ENCODE measurements around the gene TTC3.
A peak's percentile ranks its signal among the peaks of the same experiment; 100 is the strongest.
"Not testable (repeated sequence)": the region's sequence is repeated elsewhere in the genome, so short reads cannot be mapped to it uniquely, and the experiment has no call there.

Gene TTC3

GRCh38 chr21:37220981-37221664 is 148.1 kb downstream of the TTC3 start:
- Mint-ChIP-seq H3K27me3 (no peaks in the 10 kb centered on the region), H3K9me3 (ENCODE audit: low read depth) (no peaks in the 10 kb centered on the region), H3K4me3 (peak overlapping the region; percentile 95), H3K36me3 (peaks cover 9% of the 10 kb centered on the region), H3K27ac (peak overlapping the region; percentile 95), H3K4me1 (ENCODE audit: low read depth) (peaks cover 57% of the 10 kb centered on the region)

GRCh38 chr21:37222248-37222647 is 149.2 kb downstream of the TTC3 start:
- peaks cover 63% of the 10 kb centered on the region for H3K4me1 Mint-ChIP-seq (ENCODE audit: low read depth)
- H3K4me3 Mint-ChIP-seq: peak overlapping the region; percentile 95
- not testable (repeated sequence) for H3K27me3 Mint-ChIP-seq; H3K9me3 Mint-ChIP-seq (ENCODE audit: low read depth)
- peak overlapping the region; percentile 72 for H3K27ac Mint-ChIP-seq
- H3K36me3 Mint-ChIP-seq: peaks cover 12% of the 10 kb centered on the region

GRCh38 chr21:37223804-37224345 is 150.8 kb downstream of the TTC3 start:
- Mint-ChIP-seq H3K4me3 (no peak overlapping the region), H3K9me3 (ENCODE audit: low read depth) (no peaks in the 10 kb centered on the region), H3K27ac (peak overlapping the region; percentile 52), H3K36me3 (peaks cover 13% of the 10 kb centered on the region), H3K4me1 (ENCODE audit: low read depth) (peaks cover 63% of the 10 kb centered on the region), H3K27me3 (no peaks in the 10 kb centered on the region)

DNA sequence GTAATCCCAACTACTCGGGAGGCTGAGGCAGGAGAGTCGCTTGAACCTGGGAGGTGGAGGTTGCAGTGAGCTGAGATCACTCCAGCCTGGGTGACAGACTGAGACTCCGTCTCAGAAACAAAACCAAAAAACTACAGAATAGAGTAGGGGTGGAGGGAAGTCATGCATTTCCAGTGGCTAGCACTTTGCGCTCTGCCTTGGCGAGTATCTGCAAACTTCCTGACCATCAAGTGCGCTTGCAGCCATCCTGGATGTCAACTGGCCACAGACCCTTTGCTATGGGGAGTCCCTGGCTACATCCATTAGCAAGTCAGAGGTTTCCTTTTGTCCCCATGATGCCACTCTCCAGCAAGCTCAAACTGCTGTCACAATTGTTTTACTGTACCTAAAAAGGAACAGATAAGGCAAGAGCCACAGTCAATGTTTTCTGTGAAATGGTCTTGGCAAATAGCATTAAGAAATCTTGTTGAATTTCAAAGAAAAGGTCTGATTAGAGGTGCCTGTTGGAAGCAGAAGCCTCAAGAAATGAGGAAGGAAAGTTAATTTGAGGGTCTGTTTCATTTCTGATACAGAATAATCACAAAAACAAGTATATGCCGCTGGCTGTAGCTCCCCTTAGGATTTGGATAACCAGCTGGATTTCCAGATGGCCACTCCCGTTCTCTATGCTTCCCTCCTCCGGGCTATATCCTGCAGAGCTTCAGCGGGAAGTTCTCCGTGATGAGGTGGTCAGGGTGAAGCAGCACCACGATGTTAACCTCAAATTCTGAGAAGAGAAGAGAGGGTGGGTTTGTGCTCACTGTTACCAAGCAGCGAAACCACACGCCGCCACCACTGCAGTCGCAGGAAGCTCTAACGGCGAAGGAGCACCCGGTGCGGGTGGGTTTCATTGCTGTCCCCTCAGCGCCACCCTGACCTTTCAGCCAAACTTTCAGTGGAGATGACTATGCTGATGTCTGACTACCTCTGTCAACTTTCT is 152.1 kb downstream of the TTC3 start:
- H3K4me3 Mint-ChIP-seq: peak overlapping the region; percentile 70
- H3K4me1 Mint-ChIP-seq (ENCODE audit: low read depth): peaks cover 53% of the 10 kb centered on the region
- H3K36me3 Mint-ChIP-seq: peaks cover 11% of the 10 kb centered on the region
- peak overlapping the region; percentile 90 for H3K27ac Mint-ChIP-seq
- no peaks in the 10 kb centered on the region for H3K27me3 Mint-ChIP-seq
- H3K9me3 Mint-ChIP-seq (ENCODE audit: low read depth): no peaks in the 10 kb centered on the region

DNA sequence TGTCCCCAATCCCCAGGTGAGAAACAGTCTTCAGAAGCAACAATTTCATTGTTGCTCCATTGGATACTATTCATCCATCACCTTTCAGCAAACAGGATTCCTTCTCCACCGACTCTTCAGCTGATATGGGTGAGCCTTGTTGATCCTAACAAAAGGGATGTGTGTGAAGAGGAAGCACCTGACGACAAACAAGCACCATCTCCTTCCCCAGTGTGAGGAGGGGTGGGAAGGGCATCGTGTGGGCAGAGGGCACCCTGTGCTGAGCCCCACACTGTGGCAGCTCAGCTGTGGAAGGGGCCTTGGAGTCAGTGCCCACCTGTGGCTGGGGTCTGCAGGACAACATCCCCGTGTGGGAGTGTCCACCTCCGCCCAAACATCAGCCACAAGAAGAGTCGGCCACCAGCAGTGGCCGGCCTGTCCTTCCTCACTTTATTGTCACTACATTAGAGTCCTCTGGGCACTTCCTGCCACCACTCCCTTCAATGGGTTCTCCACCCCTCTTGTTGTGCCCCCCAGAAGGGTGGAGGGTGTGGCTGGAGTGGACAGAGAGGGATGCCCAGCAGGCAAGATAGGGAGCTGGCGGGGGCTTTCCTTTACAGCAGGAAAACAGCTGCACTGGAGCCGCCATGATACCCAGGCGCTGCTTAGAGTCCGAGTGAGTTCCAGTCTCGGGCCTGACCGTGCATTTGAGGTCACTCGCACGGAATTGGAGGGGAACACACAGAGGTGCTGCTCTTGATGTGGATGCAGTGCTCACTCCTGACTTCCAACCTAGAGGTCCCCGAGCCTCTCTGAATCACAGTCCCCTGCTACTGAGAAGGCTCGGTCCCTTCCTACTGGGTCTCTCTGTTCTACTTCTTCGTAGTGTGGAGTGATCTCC is 153.2 kb downstream of the TTC3 start:
- Mint-ChIP-seq H3K9me3 (ENCODE audit: low read depth) (no peaks in the 10 kb centered on the region), H3K36me3 (peaks cover 13% of the 10 kb centered on the region), H3K27ac (peak overlapping the region; percentile 90), H3K4me3 (peak overlapping the region; percentile 70), H3K27me3 (no peaks in the 10 kb centered on the region), H3K4me1 (ENCODE audit: low read depth) (peaks cover 47% of the 10 kb centered on the region)

GRCh38 chr21:37227071-37228002 is 154.3 kb downstream of the TTC3 start:
- Mint-ChIP-seq H3K4me3 (no peak overlapping the region), H3K9me3 (ENCODE audit: low read depth) (no peaks in the 10 kb centered on the region), H3K27me3 (no peaks in the 10 kb centered on the region), H3K4me1 (ENCODE audit: low read depth) (peaks cover 41% of the 10 kb centered on the region), H3K36me3 (peaks cover 12% of the 10 kb centered on the region), H3K27ac (peak overlapping the region; percentile 90)

- H3K36me3 Mint-ChIP-seq: peaks cover 12% of the 10 kb centered on the region
- peak overlapping the region; percentile 17 for H3K27ac Mint-ChIP-seq
- no peaks in the 10 kb centered on the region for H3K9me3 Mint-ChIP-seq (ENCODE audit: low read depth)
- H3K27me3 Mint-ChIP-seq: no peaks in the 10 kb centered on the region
- peaks cover 36% of the 10 kb centered on the region for H3K4me1 Mint-ChIP-seq (ENCODE audit: low read depth)
- no peak overlapping the region for H3K4me3 Mint-ChIP-seq
Observed at GRCh38 chr21:37228003-37228400, 154.9 kb downstream of the TTC3 start.

DNA sequence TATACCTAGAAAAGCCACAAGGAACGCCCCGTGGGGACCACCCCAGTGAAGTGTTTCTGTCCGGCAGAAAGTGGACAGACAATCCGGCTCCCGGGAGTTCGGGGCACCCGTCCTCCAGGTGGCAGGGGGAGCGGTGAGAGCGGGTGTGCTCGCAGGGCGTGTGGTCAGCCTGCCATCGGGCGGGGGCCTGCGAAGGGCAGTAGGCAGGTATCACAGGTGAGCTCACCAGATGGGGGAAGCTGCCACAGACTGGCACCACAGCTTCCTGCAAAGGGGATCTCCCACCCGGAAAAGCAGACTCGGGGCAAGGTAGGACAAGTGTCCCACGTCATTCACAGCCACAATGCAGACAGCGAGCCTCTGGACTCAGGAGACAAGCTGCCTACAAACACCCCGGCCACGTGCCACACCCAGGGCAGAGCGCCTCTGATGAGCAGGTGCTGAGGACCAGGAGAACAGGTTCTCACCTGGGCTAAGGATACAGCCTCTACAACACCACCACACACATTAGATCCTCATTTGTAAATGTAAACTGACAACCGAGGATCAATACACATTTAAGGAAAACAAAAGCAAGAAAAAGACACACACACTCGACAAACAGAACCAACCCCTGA is 157.7 kb downstream of the TTC3 start:
- Mint-ChIP-seq H3K9me3 (ENCODE audit: low read depth) (no peaks in the 10 kb centered on the region), H3K27ac (peak overlapping the region; percentile 17)

GRCh38 chr21:37231249-37231645 is 158.2 kb downstream of the TTC3 start:
- peaks cover 8% of the 10 kb centered on the region for H3K36me3 Mint-ChIP-seq
- H3K27me3 Mint-ChIP-seq: no peaks in the 10 kb centered on the region
- peaks cover 5% of the 10 kb centered on the region for H3K4me1 Mint-ChIP-seq (ENCODE audit: low read depth)
- no peaks in the 10 kb centered on the region for H3K9me3 Mint-ChIP-seq (ENCODE audit: low read depth)
- H3K27ac Mint-ChIP-seq: peak overlapping the region; percentile 17
- no peak overlapping the region for H3K4me3 Mint-ChIP-seq

More for the DNA sequence above, 157.7 kb downstream of the TTC3 start:
- Mint-ChIP-seq H3K27me3 (no peaks in the 10 kb centered on the region), H3K36me3 (peaks cover 8% of the 10 kb centered on the region), H3K4me3 (no peak overlapping the region), H3K4me1 (ENCODE audit: low read depth) (peaks cover 10% of the 10 kb centered on the region)

DNA sequence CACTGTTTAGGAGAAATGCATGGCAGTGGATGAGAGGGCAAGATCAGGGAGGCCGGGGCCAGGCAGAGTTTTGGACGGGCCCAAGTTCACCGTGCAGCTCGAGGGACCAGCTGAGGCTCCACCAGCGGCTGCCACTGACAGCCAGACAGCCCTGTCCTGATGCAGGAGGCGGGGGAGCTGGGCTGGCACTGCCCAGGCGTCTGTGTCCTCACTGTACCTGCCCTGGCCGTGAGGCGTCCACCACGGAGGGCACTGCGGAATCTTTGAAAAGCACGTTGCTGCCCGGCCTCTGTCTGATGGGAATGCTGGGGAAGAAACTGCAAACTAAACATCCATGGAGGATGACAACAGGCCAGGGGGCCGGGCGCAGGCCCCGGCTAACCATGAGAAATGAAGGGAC is 158.6 kb downstream of the TTC3 start:
- H3K27me3 Mint-ChIP-seq: no peaks in the 10 kb centered on the region
- no peak overlapping the region for H3K4me3 Mint-ChIP-seq
- H3K36me3 Mint-ChIP-seq: peaks cover 8% of the 10 kb centered on the region
- peaks cover 2% of the 10 kb centered on the region for H3K4me1 Mint-ChIP-seq (ENCODE audit: low read depth)
- no peak overlapping the region for H3K27ac Mint-ChIP-seq
- no peaks in the 10 kb centered on the region for H3K9me3 Mint-ChIP-seq (ENCODE audit: low read depth)

DNA sequence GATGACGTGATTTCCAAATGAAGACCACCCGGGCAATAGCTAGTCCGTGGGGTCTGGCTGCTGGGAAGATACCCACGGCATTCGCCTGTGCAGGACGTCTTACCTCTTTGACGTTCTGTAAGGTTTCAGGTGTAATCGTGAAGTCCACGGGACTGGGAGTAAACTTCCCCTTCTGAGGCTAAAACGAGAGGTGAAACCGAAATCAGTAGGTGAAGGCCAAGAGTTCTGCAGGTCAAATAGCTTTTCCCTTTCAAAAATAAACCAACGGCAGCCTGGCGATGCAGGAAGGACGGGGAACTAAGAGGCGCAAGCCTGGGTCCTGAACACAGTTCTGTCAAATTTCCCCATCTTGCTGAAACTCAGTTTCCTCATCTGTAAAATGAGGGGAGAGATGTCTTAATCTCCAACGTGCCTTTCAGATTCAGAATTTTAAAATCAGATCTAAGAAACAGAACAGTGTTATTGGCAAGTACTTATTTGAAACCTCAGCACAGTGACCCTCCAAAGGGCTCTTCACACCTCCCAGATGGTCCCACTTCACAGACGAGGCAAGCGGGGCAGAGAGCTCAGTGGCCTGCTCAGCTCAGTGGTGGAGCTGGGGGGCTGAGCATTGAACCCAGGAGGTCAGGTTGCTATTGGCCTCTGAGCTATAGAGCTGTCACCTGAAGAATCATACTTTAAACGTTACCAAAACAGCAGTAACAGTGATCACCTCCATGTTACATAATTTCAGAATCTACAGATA is 159.4 kb downstream of the TTC3 start:
- Mint-ChIP-seq H3K4me3 (no peak overlapping the region), H3K27ac (no peak overlapping the region), H3K36me3 (peaks cover 6% of the 10 kb centered on the region), H3K9me3 (ENCODE audit: low read depth) (no peaks in the 10 kb centered on the region), H3K27me3 (no peaks in the 10 kb centered on the region), H3K4me1 (ENCODE audit: low read depth) (peaks cover 8% of the 10 kb centered on the region)

DNA sequence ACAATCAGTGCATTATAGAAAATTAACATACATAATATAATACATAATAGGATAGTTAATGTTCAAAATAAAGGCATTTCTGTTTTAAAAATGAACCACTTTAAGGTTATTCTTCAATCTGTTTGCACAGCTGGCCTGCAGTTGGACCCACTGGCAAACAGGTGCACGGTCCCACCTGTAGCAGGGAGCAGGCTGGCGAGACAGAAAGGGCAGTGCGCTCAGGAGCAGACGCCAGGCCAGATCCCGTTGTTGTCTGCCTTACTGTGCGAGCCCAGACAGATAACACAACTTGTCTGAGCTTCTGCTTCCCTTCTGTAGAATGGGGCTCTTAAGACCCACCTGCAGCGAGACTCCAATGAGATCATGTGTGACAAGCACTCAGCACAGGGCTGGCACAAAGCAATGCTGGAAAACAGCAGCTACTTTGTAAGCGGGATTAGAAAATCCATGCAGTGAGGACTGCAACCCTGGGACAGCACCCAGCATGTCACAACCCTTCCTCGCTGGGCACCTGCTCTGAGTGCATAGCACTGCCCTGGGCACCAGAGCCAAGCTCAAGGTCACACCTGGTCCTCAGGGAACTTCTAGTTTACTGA is 160.6 kb downstream of the TTC3 start:
- peaks cover 20% of the 10 kb centered on the region for H3K4me1 Mint-ChIP-seq (ENCODE audit: low read depth)
- no peak overlapping the region for H3K4me3 Mint-ChIP-seq

More for the DNA sequence above, 160.6 kb downstream of the TTC3 start:
- no peak overlapping the region for H3K27ac Mint-ChIP-seq
- no peaks in the 10 kb centered on the region for H3K27me3 Mint-ChIP-seq
- peaks cover 7% of the 10 kb centered on the region for H3K36me3 Mint-ChIP-seq
- no peaks in the 10 kb centered on the region for H3K9me3 Mint-ChIP-seq (ENCODE audit: low read depth)

Data from activated naive CD8-positive, alpha-beta T cell (primary cell).